Jurkat, Clone E6-1 (cell line): ENCODE results near the gene GPRC5D.

Source experiments
- DNase-seq: peaks from one replicate; pipeline ENCODE4 v3.0.0-alpha.2; 2011; ENCODE audit warnings: low read depth, low spot score
- H3K4me3 ChIP-seq: 2 replicates; pipeline ENCODE4 v1.5.1; 2011; ENCODE audit warnings: mild to moderate bottlenecking, low read length, control low read depth, moderate library complexity

The GPRC5D gene

DNA sequence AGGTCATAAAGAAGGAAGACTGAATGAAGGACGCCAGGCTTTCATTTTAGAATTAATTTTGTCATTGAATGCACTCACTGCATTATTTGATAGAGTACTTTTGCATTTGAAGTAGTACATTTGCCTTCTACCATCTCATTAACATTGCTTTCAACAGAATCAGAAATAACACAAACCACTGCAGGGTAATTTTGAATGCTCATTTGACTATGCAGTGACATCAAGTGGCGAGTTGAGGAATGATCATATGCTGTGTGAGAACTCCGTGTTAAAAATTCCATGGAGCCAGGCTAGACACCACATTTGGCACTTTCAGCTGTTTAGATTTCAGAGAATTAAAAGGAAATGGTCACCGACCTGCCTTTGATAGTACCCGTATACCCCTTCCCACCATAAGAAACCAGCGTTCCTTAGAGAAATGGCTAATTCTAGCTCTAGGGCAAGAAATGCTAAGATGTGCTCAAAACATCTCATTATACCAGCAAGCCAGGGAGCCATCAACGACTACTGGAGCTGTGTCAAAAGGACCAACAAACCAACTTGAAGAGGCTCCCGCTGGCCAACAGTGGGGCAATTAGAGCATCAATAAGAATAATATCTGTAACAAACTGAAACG lies 31.6 kb upstream of the GPRC5D start:
- H3K4me3 ChIP-seq: no peak overlapping the region
- peak; percentile 30 for DNase-seq

DNA sequence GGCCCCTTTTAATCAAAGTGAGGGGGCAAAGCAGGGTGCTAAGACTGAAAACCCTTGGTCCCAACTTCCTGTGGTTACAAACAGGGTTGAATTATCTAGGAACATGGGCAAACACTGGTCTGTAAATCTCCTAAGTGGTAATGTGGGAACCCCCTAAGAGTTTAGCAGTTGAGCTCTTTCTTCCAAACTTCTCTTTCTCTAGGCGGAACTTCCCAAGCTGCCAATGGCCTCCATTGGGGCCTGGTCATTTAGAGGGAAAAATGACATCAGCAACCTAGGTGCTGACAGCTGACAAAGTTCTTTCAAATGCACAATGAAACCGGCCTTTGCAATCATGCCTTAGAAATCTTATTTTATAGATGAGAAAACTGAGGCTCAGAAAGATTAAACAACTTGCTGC lies 30.4 kb upstream of the GPRC5D start:
- H3K4me3 ChIP-seq: no peak overlapping the region
- DNase-seq: no peak

DNA sequence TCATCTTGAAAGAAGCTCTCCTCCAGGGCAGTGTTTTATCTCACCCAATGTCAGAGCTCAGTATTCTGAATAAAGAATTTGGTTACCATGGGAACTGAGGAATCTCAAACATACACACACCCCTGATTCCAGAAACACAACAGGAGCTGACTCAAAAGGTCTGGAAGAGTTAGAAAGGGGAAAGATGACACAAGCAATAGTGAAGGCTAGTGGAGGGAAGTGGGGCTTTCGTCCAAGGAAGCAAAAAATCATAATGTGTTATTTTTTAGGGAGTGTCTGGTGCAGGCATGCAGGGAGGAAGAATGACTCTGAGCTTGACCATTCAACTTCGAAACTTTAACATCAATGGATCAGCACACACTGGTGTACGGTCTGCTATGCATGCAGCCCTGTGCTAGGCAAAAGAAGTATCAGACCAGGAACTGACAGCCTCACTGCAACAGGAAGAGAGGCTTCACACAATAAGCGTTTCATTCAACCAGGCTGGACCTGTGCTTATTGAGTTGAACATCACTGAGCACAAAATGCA lies 27.8 kb upstream of the GPRC5D start:
- no peak overlapping the region for H3K4me3 ChIP-seq
- no peak for DNase-seq

DNA sequence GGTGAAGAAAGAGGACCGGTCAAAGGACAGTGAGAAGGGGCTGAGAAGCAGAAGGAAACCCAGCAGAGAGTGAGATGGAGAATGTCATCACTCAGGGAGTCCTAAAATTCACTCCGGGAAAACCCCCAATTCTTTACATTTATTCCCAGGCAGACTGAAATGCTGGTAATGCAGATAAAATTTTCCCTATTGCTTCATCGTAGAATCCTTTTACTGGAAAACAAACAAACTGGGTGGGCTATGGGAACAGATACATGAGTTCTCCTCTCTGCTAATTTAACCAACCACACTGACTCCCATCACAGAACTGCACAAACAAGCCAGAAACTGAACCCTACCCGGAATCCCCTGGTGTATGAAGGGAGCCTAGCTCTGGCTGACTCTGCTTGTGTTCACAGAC lies 27.2 kb upstream of the GPRC5D start:
- DNase-seq: no peak
- H3K4me3 ChIP-seq: no peak overlapping the region

DNA sequence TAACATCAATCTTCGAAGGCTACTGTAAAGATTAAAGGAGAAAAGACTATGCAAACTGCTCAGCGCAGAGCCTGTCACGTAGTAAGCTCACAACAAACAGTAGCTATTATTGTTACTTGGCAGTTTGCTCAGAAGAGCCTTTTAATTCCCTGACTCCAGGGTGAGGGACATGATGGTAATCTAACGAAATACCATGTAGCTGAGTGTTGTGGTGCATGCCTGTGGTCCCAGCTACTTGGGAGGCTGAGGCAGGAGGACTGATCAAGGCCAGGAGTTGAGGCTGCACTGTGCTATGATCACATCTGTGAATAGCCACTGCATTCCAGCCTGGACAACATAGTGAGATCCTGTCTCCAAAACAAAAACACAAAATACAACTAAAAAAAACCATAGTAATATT lies 25.3 kb upstream of the GPRC5D start:
- DNase-seq: no peak
- H3K4me3 ChIP-seq: no peak overlapping the region

DNA sequence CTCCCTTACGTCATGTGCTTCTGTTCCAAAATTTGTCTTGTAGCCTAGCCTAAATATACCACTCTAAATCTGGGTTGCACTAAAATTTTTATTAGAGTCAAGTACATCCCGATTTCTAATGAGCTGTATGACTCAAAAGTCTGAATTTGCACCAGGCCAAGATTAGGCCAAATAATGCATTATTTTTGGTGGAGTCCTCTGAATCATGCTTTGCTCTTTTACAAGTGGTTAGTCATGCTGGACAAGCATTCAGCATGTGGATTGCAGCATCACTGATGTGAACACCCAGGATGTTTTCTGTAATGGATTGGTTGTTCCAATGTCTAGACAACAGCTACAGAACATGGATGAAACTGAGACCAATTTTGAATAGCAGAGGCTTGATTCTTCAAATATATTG lies 24.4 kb upstream of the GPRC5D start:
- H3K4me3 ChIP-seq: no peak overlapping the region
- no peak for DNase-seq

DNA sequence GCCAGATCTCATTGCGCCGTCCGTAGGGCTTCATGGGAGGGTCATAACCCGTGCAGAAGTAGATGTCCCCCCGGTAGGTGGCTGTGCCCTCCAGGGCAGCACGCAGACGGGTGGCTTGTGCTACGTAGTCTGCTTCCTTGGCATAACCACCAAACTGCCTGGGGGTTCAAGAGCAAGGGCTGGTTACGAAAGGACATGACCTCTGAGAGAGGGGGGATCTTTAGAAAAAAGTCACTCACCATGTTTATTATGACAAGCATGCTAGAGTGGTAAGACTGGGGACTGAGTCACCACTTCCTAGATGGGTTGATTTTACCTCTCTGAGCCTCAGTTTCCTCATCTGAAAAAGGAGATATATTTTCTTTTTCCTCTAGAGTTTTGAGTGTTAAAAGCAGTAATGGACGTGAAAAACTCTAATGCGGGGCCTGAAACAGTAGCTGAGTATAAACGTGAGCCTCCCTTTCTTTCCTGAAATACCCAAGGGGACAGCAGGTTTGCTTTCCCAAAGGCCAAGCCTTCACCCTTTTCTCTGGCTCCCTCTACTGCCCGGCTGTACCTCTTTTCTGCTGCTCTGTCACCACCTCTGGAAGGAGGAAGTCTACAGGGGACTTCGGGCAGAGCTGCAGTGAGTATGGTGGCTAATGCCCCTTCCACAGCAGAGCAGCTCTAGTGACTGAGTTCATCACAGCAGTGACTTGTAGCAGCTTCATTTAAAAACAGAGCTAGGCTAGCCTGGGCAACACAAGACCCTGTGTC lies 23.5 kb upstream of the GPRC5D start:
- no peak overlapping the region for H3K4me3 ChIP-seq
- peak; percentile 18 for DNase-seq

DNA sequence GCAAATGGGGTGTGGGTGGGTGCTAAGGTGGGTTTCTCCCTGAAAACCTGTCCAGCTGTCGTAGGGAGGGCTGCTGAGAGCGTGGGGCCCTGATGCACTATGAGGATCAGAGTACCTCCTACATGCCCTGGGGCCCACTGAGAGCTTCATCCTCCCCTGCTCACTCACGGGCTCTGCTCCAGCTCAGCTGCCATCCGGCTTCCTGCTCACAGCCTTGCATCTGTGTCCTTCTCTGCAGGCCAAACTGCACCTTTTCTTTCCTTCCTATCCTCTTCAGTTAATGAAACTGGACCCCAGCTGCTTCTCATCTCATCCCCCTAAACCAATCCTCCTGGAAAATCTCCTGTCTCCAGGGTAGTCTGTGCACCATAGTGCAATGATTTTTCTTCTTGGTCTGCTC lies 22.2 kb upstream of the GPRC5D start:
- no peak for DNase-seq
- no peak overlapping the region for H3K4me3 ChIP-seq

DNA sequence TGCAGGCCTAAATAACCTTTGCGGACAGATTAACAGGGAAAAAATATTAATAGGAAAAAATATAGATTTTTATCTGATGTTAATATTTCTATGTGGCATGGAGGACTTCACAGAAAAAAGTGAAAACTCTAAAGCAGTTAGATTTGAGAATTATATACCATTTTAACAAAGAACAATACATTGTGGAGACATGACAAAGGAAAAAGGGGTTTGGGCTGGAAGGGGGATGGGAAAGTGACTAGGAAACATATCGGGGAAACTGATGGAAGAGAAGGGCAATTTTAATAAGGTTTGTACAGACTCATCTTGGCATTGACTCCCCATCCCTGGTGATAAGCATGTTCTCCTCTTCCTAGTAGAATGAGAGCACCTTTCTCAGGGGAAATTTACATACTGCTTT lies 21.0 kb upstream of the GPRC5D start:
- no peak for DNase-seq
- no peak overlapping the region for H3K4me3 ChIP-seq

DNA sequence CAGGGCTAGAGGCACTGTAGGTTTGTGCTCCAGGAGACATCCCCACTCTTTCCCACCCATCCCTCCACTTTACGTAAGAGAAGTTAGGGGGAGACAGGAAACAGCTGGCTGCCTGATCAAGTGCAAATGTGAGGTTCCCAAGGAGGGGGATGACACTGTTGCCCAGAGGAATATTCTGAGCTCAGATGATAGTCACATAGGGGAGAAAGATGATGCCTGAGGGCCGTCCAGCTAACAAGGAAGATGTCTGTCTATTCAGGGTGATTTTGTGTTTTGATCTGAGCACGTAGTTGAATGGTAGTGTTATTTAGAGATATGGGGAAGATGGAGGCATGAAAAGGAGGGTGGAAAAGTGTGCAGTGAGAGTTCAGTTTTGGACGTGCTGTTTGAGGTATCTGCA lies 13.9 kb upstream of the GPRC5D start:
- DNase-seq: no peak
- no peak overlapping the region for H3K4me3 ChIP-seq

DNA sequence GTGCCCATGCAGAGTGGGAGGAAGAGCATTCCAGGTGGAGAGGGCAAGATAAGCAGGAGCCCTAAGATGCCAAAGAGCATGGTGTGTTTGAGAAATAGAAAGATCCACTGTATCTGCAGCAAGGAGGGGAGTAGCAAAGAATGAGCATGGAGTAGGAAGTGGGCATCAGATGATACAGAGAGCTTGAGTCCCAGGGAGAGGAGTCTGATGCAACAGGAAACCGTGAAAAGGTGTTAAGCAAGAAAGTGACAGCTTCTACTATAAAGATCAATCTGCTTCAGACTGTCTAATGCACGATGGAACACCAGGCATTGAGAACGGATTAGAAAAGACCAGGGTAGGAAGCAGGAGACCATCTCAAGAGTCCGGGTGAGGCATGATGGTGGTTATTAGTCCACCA lies 12.3 kb upstream of the GPRC5D start:
- DNase-seq: peak; percentile 66
- H3K4me3 ChIP-seq: no peak overlapping the region

DNA sequence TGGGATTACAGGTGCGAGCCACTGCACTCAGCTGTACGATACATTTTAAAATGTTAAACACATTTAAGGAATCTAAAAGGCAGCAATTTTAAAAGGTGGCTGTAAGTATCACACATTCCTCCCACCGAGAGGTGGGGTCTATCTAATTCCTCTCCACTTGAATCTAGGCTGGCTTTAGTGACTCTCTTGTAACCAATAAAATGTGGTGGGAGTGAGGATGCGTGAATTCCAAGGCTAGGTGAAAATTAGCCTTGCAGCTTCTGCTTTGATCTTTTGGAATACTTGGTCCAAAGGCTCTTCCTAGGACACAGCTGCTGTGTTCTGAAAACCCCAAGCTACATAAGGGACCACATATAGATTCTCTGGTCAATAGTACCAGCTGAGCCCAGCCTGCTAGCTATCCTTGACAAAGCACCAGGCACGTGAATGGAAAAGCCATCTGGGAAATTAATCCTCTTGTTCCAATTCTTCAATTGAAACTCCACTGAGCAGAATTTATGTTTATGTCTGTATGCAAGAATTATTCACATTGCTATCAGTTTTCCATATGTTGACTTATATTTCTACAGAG lies 8.8 kb upstream of the GPRC5D start:
- no peak overlapping the region for H3K4me3 ChIP-seq
- DNase-seq: no peak

DNA sequence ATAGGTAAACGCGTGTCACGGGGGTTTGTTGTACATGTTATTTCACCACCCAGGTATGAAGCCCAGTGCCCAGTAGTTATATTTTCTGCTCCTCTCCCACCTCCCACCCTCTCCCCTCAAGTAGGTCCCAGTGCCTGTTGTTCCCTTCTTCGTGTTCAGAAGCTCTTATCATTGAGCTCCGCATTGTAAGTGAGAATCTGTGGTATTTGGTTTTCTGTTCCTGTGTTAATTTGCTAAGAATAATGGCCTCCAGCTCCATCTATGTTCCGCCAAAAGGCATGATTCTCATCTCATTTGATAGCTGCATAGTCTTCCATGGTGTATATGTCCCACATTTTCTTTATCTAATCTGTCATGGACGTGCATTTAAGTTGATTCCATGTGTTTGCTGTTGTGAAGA lies 6.9 kb upstream of the GPRC5D start:
- no peak for DNase-seq
- no peak overlapping the region for H3K4me3 ChIP-seq

DNA sequence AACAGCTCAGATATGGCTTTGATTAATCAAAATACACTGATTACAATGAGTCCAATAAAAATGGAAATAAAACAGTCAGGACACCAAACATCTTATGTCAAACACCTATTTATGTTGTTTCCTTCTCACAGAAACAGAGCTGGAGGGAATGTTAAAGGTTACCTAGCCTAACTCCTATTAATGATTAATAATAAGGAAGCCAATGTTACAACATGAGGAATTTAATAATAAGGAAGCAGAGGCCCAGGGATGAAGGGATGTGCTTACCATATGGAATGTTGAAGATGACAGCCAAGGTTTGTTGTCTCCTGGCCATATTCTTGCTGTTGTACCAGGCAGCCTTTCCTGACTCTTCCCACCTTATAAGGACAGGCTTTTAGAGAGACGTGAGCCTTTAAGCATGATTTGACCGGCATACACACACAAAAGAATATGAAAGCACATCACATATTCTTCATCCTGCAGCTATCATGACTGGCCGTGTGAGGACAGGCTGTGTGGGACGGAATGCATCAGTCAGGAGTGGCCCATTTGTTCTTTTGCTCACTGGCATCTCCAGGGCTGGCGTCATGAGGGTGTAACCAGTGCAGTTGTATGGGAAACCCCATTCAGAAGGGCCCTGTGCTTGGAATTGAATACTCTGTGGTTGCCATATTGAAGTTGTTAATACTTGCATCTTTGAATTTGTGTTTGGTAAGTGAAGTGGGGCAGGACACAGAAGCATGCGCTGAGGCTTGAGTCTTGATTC lies 3.1 kb upstream of the GPRC5D start:
- DNase-seq: no peak

DNA sequence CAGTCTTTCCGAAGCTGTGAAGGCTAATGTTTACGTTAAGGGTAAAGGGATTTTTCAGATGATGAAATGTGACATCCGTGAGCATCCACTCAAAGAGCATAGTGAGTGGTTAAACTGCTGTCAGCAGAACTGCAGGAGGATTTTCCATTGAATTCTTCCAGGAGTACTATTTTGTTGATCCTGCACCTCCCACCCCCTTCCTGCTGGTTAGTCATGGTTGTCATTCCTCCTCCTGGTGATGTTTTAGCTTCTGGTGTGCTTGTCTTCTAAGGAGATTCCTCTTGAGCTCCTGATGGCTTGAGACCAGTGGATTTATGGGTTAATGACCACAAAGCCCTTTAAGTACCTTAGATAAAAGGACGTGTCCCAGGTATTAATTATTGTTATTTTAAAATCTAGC lies 2.4 kb upstream of the GPRC5D start:
- DNase-seq: no peak
- no peak overlapping the region for H3K4me3 ChIP-seq

More for the DNA sequence above, 3.1 kb upstream of the GPRC5D start:
- H3K4me3 ChIP-seq: no peak overlapping the region

DNA sequence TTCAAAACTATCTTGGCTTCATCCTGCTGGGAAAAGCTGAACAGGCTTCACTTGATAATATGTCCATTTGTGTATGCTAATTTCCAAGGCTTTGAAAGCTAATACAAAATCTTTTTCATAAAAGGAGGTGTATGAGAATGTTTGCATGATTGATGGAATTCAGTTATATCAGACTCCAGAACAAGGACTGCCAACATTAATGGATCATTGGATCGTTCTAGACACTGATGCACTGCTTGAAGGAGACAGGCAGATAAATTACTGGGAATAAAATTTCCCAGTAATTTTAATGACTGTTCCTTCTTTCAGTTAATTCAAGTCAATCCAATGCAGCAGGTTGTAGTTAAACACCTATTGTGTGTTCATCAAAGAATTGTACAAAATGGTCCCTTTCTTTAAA lies 466 bp downstream of the GPRC5D start:
- DNase-seq: no peak
- H3K4me3 ChIP-seq: no peak overlapping the region

DNA sequence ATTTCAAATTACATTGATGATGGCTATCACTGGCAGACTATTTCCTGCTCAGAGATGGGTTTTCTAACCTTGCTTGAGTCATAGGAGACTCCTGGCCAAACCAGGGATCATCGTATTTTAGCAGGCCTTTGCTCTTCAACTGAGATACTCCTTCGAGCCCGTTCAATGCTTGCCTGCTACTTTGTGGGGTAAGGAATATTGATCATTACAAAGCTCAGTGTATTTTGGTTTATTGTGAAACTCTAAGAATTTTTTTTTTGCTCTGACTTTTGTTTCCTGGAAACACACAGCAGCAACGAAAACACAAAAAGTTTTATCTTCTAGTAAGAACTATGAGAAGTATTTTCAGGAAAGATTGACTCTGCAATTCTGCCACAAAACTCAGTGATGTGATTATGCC lies 4.1 kb downstream of the GPRC5D start:
- no peak for DNase-seq

DNA sequence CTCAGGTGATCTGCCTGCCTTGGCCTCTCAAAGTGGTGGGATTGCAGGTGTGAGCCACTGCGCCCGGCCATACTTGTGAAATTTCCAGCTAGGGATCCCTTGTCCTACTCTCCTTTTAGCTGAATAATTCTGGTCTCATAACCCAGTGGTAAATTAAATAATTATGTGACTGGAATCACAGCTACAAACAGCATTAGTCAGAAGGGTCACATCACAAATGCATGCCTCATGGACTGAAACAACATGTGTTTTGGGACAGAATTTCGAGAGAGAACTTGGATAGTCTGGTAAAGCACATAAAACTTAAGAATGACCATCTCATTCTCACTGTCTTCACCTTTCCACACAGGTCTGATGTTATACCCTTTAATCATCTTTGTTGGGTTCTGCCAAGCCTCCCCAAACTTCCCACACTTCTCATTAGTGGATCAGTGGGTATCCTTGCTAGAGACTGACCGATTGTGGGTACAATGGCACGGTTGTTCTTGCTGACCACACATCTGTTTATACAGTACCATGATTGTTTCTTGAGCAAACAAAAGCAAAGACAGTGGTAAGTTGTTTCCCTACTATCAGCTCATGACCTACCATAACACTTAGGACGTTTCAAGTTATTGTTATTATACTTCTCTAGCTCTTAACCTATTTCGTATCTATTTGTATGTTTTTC lies 5.1 kb downstream of the GPRC5D start:
- DNase-seq: no peak

More for the DNA sequence above, 4.1 kb downstream of the GPRC5D start:
- H3K4me3 ChIP-seq: no peak overlapping the region

DNA sequence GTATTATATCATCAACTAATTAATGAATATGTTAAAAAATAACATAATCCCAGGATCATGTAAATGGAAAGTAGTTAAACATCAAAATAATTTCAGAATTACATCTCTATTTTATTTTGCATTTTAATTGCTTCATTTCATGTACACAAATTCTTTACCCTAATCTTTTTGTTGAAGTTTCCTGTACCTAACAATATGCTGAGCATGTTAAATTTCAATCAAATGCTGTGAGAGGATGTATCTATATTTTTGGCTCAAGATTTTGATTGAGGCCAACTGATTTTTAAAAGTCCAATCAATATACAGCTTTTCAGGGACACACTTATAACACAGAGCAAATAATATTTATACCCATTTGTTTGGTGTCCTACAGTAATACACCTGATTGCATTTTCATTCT lies 6.4 kb downstream of the GPRC5D start:
- DNase-seq: no peak
- H3K4me3 ChIP-seq: no peak overlapping the region

More for the DNA sequence above, 5.1 kb downstream of the GPRC5D start:
- H3K4me3 ChIP-seq: no peak overlapping the region
